HG03469 (cell line): ENCODE data around the gene VWA3A.
A peak's percentile ranks its signal among the peaks of the same experiment; 100 is the strongest.

Experiments
- ATAC-seq: cut with Tn5 transposase; IDR thresholded peaks from one replicate; pipeline ENCODE4 v1.9.1; 2021; ENCODE audit warnings: mild to moderate bottlenecking, moderate library complexity, moderate number of reproducible peaks; ENCODE audit not compliant: unreplicated experiment

VWA3A gene

GRCh38 chr16:22177968-22178930, 85.9 kb downstream of the VWA3A start:
- ATAC-seq, result no peak

GRCh38 chr16:22181426-22181825, 89.1 kb downstream of the VWA3A start:
- no peak for ATAC-seq

- no peak for ATAC-seq
Observed at GRCh38 chr16:22181843-22182242, 89.5 kb downstream of the VWA3A start.

- no peak for ATAC-seq
Observed at GRCh38 chr16:22183335-22183734, 91.0 kb downstream of the VWA3A start.

GRCh38 chr16:22183901-22184614, 91.7 kb downstream of the VWA3A start:
- no peak for ATAC-seq

- ATAC-seq, result no peak
Observed at GRCh38 chr16:22184615-22184968, 92.3 kb downstream of the VWA3A start.

GRCh38 chr16:22186517-22186916, 94.2 kb downstream of the VWA3A start:
- ATAC-seq, result no peak

GRCh38 chr16:22188267-22188594, 95.9 kb downstream of the VWA3A start:
- no peak for ATAC-seq

- no peak for ATAC-seq
Observed at GRCh38 chr16:22188595-22189442, 96.5 kb downstream of the VWA3A start.

GRCh38 chr16:22189473-22190080, 97.2 kb downstream of the VWA3A start:
- ATAC-seq, result no peak

GRCh38 chr16:22190081-22190775, 97.9 kb downstream of the VWA3A start:
- ATAC-seq, result peak; percentile 35

- peak; percentile 20 for ATAC-seq
Observed at GRCh38 chr16:22190776-22191531, 98.6 kb downstream of the VWA3A start.

- ATAC-seq, result no peak
Observed at GRCh38 chr16:22191532-22192260, 99.4 kb downstream of the VWA3A start.

GRCh38 chr16:22192261-22193062, 100.1 kb downstream of the VWA3A start:
- no peak for ATAC-seq

- no peak for ATAC-seq
Observed at GRCh38 chr16:22193063-22193411, 100.7 kb downstream of the VWA3A start.

GRCh38 chr16:22194707-22195444, 102.5 kb downstream of the VWA3A start:
- ATAC-seq, result no peak

- ATAC-seq, result no peak
Observed at GRCh38 chr16:22195445-22195694, 103.0 kb downstream of the VWA3A start.
